BE2C (cell line): ENCODE results near the gene GPT2.

Experiments
- DNase-seq: peaks from one replicate; pipeline ENCODE4 v3.0.0-alpha.2; 2020
- H3K27me3 ChIP-seq: fragments of 250-450 bp; sonication (Bioruptor Pico); 2 replicates; pipeline ENCODE4 v1.5.1; 2020; ENCODE audit warnings: mild to moderate bottlenecking
- H3K36me3 ChIP-seq: fragments of 250-450 bp; sonication (Bioruptor Pico); 2 replicates; pipeline ENCODE4 v1.5.1; 2020; ENCODE audit warnings: mild to moderate bottlenecking
- H3K4me1 ChIP-seq: fragments of 250-450 bp; sonication (Bioruptor Pico); 2 replicates; pipeline ENCODE4 v1.5.1; 2020
- H3K4me3 ChIP-seq: 2 replicates; pipeline ENCODE4 v1.5.1; 2011; ENCODE audit warnings: low read depth, low read length
- H3K9me3 ChIP-seq: fragments of 250-450 bp; sonication (Bioruptor Pico); 2 replicates; pipeline ENCODE4 v1.5.1; 2020
- TF ChIP-seq, protein P1 (sequence below): IDR thresholded peaks from 2 replicates; pipeline ENCODE4 v1.5.1; 2012; ENCODE audit warnings: mild to moderate bottlenecking, low read depth, low read length

Gene GPT2

DNA sequence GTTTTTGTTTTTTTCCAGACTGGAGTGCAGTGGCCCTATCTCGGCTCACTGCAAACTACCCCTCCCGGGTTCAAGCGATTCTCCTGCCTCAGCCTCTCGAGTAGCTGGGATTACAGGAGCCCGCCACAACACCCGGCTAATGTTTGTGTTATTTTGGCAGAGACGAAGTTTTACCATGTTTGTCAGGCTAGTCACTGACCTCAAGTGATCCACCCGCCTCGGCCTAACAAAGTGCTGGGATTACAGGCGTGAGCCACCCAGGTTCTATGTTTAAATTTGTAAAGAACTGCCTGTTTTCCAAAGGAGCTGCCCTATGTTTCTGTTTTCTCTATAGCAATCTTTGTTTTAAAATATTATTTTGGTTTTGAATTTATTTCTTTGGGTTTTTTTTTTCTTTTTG is 39.4 kb upstream of the GPT2 start:
- no peaks in the 10 kb centered on the region for H3K27me3 ChIP-seq
- no peaks in the 10 kb centered on the region for H3K9me3 ChIP-seq
- TF ChIP-seq, protein P1, sequence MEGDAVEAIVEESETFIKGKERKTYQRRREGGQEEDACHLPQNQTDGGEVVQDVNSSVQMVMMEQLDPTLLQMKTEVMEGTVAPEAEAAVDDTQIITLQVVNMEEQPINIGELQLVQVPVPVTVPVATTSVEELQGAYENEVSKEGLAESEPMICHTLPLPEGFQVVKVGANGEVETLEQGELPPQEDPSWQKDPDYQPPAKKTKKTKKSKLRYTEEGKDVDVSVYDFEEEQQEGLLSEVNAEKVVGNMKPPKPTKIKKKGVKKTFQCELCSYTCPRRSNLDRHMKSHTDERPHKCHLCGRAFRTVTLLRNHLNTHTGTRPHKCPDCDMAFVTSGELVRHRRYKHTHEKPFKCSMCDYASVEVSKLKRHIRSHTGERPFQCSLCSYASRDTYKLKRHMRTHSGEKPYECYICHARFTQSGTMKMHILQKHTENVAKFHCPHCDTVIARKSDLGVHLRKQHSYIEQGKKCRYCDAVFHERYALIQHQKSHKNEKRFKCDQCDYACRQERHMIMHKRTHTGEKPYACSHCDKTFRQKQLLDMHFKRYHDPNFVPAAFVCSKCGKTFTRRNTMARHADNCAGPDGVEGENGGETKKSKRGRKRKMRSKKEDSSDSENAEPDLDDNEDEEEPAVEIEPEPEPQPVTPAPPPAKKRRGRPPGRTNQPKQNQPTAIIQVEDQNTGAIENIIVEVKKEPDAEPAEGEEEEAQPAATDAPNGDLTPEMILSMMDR: no peak
- no peak for DNase-seq
- H3K4me3 ChIP-seq: no peak overlapping the region
- H3K36me3 ChIP-seq: no peaks in the 10 kb centered on the region
- no peaks in the 10 kb centered on the region for H3K4me1 ChIP-seq

DNA sequence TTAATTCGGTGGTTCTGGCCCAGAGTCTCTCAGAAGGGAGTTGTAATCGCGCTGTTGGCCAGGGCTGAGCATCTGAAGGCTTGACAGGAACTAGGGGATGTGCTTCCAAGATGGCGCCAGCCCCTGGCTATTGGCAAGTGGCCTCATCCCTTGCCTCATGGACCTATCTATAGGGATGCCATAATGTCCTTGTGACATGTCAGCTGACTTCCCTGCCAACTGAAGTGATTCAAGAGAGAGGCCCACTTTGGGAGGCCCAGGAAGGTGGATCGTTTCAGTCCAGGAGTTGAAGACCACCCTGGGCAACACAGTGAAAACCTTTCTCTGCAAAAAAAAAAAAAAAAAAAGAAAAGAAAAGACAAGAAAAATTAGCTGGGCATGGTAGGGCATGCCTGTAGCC is 38.2 kb upstream of the GPT2 start:
- TF ChIP-seq, protein P1: no peak
- no peak for DNase-seq

DNA sequence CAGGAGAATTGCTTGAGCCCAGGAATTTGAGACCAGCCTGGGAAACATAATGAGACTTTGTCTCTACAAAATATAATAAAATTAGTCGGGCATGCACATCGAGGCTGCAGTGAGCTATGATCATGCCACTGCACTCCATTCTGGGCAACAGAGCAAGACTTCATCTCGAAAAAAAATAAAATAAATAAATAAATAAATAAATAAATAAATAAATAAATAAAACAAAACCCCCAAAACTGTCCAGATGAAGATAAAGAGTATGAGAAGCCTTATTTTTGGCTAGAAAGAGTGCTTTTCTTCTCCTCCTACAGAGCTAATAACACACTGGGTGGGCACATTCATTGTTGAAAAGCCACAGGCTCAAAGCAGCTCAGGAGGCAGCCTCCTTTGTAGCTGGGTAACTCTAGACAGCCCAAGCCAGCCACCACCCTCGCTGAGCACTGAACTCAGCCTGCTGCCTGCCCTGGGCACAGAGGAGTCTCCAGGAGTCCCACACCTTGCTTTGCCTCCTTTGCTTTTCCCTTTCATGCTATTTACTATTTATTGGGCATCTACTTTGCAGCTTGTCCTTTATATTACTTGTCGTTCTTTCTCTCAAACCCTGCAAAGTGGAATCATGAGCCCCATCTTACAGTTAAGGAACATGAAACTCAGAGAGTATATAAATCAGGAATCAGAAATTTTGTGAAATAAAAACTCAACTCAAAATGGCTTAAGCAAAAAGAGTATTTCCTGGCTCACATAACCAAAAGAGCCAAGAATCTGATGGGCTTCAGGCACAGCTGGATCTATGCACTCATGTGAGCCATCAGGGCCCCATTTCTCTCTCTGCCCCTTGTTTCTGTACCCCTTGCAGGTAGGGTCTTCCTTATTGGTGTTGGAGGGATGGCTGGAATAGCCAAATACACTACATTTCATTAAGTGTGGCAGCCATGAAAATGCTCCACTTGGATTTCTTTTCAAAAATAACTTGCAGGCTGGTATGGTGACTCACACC is 35.1 kb upstream of the GPT2 start:
- Histone ChIP-seq H3K4me1 (no peaks in the 10 kb centered on the region), H3K36me3 (no peaks in the 10 kb centered on the region), H3K4me3 (no peak overlapping the region), H3K9me3 (no peaks in the 10 kb centered on the region), H3K27me3 (no peaks in the 10 kb centered on the region)
- TF ChIP-seq, protein P1: no peak
- no peak for DNase-seq

More for the DNA sequence above, 38.2 kb upstream of the GPT2 start:
- H3K4me1 ChIP-seq: no peaks in the 10 kb centered on the region
- no peaks in the 10 kb centered on the region for H3K36me3 ChIP-seq
- no peaks in the 10 kb centered on the region for H3K9me3 ChIP-seq
- no peak overlapping the region for H3K4me3 ChIP-seq
- no peaks in the 10 kb centered on the region for H3K27me3 ChIP-seq

DNA sequence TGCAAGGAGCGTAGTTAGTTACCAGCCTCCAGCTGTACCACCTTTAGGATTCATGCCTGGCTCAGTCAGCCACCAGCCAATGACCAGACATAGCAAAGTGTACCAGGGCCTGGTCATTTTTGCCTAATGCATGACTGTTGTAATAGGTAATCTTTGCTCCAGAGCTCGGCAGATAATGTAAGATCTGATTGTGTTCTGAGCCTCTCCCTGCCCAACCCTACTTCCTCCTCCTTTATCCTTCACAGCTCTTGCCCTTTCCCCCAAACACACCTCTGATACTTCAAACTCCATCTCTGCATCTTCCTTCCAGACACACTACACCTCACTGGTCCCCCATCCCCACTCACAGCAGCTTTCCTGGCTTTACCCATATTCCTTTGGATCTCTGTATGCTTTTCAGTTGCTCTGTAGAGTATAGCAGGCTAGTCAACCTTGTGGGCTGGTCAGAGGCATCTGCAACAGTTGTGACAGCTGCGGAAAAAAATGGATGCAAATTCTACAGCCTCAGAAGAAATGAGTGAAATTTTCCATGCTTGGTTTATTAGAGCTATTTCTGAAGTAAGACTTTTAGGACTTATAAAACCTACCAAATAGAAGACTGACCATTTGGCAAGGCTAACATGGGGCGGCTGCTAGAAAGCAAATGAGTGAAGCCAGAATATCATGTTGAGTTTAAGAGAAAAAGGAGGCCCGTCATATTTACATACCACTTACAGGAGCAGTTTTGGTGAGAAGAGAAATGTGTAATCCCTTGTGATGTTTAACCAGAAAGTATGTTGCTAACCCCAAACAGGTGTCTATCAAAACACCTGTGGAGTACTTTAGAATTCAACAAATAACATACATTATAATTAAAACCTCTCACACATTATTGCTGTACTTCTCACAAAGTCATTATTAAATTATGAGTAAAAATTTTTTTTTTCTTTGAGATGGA is 33.3 kb upstream of the GPT2 start:
- TF ChIP-seq, protein P1: no peak
- Histone ChIP-seq H3K4me1 (no peaks in the 10 kb centered on the region), H3K36me3 (no peaks in the 10 kb centered on the region), H3K9me3 (no peaks in the 10 kb centered on the region), H3K27me3 (no peaks in the 10 kb centered on the region), H3K4me3 (no peak overlapping the region)
- no peak for DNase-seq

DNA sequence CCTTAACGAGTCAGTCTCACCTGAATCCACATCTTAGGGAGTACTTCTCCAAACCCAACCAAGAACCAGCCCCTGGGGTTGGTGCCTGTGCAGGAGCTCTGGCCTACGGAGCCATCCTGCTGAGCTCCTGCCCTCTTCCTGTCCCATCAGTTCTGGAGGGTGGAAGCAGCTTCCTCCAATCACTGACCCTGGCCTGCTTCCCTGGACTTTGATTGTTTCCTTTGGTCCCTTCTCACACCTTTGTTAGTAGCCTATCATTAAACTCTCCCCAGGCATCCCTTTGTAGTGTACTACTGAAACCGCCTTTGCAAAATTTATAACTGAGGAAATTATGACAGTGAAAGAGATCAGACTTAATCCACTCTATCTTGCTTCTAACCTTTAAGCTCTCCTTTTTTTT is 32.0 kb upstream of the GPT2 start:
- Histone ChIP-seq H3K4me1 (no peaks in the 10 kb centered on the region), H3K27me3 (no peaks in the 10 kb centered on the region), H3K9me3 (no peaks in the 10 kb centered on the region), H3K4me3 (no peak overlapping the region), H3K36me3 (no peaks in the 10 kb centered on the region)
- TF ChIP-seq, protein P1: no peak
- no peak for DNase-seq
